HPDE6-E6E7 (cell line): ENCODE results near the gene RNF223.
"Not testable (repeated sequence)": the region's sequence is repeated elsewhere in the genome, so short reads cannot be mapped to it uniquely, and the experiment has no call there.

Experiments used
- DNase-seq: peaks from one replicate; pipeline ENCODE4 v3.0.0; 2011; ENCODE audit warnings: missing footprints; ENCODE audit errors: extremely low spot score

The RNF223 gene

DNA sequence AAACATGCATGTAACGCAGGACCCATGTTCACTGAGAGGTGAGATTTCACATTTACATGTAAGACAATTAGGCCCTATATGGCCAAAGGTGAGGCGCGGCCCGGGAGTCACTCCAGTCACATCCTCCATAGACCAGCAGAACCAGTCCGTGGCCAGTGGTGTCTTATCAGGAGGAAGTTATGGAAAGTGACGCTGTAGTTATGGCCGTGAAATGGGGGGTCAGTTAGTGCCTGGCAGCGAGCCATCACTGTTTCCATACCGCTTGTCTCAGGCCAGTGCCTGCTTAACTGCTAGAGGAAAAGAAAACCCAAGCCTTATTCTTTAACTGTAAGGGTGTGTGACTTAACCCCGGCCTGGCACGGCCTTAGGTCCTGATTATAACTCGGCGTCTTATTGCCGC, 35.6 kb upstream of the RNF223 start:
- no peak for DNase-seq

DNA sequence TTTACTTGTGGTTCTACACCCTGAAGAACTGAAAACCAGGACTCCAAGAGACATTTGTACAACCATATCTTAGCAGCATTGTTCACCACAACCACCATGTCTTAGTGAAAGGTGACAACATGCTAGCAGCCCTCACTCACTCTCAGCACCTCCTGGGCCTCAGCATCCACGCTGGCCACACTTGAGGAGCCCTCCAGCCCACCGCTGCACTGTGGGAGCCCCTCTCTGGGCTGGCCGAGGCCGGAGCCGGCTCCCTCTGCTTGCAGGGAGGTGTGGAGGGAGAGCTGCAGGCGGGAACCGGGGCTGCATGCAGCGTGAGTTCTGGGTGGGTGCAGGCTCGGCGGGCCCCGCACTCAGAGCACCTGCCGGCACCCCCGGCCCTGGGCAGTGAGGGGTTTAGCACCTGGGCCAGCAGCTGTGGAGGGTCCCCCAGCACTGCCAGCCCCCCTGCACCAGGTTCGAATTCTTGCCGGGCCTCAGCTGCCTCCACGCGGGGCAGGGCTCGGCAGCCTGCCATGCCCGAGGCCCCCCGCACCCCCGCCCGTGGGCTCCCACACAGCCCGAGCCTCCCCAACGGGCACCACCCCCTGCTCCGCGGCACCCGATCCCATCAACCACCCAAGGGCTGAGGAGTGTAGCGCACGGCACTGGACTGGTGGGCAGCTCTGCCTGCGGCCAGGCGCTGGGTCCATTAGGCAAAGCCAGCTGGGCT, 32.6 kb upstream of the RNF223 start:
- DNase-seq, result no peak

DNA sequence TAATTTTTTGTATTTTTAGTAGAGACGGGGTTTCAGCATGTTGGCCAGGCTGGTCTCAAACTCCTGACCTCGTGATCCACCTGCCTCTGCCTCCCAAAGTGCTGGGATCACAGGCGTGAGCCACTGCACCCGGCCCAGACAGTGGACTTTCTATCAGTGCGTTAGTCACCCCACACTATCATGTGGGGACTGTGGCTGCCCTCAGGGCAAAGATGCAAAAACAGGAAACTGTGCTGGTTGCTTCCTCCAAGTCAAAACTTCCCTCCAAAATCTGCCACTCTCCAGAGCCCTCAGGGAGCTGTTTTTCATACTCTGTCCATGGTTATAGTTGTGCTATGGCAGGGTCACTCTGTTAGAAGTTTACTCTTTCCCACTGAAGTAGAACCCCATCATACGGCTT, 30.0 kb upstream of the RNF223 start:
- DNase-seq, result not testable (repeated sequence)

DNA sequence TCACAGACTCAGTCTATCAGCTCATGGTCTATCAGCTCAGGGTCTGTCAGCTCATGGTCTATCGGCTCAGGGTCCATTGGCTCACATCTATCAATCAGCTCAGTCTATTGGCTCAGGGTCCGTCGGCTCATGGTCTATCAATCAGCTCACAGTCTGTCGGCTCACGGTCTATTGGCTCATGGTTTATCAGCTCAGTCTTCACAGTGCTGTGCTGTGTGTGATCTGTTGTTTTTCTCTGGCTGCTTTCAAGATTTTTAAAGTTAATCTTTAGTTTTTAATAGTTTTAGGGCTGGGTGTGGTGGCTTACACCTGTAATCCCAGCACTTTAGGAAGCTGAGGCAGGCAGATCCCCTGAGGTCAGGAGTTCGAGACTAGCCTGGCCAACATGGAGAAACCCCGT, 27.4 kb upstream of the RNF223 start:
- no peak for DNase-seq

DNA sequence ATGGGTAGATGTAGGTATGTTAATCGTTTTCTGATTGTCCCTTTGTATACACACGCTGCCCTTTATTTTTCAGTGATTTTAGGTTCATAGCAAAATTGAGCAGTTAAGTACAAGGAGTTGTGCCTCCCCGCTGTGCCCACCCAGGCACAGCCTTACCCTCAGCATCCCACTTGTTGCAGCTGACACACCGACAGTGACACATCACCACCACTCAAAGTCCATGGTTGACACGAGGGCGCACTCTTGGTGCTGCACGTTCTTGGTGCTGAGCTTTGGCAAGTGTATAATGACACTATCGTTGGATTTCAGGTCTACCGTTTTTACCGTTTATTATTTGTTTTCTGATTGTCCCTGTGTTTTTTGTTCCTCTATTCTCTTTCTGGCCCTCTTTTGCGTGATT, 26.2 kb upstream of the RNF223 start:
- DNase-seq, result no peak

DNA sequence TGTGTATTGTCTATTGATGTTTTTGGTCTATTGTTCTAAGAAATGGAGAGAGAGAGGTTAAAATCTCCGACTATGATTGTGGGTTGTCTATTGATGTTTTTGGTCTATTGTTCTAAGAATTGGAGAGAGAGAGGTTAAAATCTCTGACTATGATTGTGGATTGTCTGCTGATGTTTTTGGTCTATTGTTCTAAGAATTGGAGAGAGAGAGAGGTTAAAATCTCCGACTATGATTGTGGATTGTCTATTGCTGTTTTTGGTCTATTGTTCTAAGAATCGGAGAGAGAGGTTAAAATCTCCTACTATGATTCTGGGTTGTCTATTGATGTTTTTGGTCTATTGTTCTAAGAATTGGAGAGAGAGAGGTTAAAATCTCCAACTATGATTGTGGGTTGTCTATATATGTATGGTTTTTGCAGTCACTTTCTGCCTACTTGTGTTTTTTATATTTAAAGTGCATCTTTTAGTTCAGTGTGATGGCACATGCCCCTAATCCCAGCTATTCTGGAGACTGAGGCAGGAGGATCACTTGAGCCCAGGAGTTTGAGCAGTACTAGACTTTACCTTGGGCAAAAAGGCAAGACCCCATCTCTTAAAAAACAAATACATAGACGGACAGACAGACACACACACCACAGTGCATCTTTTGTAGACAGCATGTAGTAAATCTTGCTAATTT, 25.5 kb upstream of the RNF223 start:
- DNase-seq, result no peak

DNA sequence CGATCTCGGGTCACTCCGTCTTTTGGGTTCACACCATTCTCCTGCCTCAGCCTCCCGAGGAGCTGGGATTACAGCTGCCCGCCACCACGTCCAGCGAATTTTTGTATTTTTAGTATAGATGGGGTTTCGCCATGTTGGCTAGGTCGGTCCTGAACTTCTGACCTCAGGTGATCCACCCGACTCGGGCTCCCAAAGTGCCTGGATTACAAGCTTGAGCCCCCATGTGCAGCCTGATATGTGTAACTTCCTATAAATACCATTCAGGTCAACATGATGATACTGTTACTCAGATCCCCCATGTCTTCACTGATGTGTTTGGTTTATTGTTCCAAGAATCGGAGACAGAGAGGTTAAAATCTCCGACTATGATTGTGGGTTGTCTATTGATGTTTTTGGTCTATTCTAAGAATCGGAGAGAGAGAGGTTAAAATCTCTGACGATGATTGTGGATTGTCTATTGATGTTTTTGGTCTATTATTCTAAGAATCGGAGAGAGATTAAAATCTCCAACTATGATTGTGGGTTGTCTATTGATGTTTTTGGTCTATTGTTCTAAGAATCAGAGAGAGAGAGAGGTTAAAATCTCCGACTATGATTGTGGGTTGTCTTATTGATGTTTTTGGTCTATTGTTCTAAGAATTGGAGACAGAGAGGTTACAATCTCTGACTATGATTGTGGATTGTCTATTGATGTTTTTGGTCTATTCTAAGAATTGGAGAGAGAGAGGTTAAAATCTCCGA, 24.7 kb upstream of the RNF223 start:
- no peak for DNase-seq

DNA sequence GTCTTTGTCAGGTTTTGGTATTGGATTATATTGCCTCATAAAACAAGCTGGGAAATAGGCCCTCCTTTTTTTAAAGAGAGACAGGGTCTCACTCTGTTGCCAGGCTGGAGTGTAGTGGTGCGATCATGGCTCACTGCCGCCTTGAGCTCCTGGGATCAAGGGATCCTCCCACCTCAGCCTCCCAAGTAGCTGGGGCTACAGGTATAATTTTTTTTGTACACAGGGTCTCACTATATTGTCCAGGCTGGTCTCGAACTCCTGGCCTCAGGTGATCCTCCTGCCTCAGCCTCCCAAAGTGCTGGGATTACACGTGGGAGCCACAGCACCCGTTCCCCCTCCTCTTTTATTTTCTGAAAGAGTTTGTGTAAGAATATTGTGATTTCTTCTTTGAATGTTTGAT, 22.0 kb upstream of the RNF223 start:
- not testable (repeated sequence) for DNase-seq

DNA sequence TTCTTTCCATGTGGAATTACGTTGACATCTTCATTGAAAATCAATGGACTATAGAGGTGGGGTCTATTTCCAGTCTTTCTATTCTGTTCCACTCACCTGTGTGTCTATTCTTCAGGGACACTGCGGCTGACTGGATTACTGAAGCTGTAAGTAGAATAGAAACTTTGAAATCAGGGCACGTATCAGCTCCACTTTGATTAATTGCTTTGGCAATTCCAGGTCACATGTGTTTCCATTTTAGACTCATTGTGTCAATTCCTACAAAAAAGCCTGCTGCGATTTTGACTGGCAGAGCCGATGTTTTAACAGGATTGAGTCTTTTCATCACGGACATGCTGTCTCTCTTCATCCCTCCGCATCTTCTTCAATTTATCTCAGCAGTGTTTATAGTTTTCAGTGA, 20.9 kb upstream of the RNF223 start:
- no peak for DNase-seq

DNA sequence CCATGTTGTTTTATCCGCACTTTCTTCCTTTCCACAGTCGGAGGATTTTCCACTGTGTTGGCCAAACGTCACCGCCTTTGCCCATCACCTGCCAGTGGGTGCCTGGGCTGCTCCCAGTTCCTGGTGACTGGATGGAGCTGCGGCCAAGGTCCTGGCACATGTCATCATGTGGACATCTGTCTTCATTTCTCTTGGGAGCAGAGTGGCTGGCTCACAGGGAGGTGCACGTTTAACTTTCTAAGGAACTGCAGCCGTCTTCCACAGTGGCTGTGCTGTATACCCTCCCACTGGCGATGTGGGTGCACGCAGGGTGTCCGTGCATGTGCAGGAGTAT, 19.5 kb upstream of the RNF223 start:
- no peak for DNase-seq

DNA sequence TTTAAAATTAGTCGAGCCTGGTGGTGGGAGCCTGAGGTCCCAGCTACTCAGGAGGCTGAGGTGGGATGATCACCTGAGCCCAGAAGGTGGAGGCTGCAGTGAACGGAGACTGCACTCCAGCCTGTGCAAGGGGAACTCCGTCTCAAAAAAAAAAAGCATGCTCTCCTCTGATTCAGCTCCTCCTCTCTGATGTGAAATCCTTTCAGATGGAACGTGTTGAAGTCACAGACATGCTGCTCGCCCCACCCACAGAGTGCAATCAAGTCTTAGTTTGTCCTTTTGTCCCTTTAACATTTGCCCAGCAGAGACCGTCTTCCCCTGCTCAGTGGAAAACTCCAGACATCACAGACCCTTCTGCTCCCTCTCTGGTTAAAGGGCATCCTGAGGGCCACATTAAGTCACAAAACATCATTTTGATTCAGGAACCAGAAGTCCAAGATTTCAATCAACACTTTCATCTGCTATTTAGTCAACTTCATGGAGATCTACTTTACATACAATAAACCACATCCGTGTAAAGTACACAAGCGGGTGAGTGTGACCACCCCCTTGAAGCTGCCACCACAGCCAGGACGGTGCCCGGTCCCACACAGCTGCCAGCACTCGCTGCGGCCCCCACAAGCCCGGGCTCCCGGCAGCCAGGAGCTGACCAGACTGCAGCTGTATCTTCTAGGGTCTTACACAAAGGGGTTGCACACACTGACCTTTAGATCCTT, 18.9 kb upstream of the RNF223 start:
- DNase-seq, result no peak

DNA sequence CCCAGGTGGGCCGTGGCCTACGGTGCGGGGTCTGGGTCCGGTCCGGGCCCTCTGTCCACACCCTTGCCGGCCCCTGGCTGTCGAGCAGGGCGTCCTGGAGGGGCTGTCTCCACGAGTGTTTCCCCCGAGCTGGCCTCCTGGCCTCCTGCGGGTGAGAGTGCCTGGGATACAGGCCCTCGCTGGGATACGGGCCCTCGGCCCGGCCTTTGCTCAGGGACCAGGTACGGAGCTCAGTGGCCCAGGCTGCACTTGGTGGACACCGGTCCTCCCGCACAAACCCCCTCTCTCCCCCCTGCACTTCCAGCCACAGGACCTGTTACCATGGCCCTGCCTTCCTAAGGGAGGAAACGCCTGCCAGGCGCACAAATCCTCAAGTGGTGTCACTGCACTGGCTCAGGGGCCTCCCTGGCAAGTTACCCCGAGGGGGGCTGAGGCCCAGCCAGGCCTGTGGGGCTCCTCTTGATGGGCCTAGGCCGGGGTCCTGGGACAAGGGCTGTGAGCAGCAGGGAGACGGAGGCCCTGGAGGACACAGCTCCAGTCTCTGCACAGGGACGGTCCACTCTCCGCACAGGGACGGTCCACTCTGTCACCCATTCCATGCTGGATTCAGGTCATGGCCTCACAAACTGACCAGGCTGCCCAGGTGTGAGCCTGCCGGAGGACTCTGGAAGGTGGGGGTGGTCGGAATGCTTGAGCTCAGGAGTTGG, 18.2 kb upstream of the RNF223 start:
- no peak for DNase-seq

DNA sequence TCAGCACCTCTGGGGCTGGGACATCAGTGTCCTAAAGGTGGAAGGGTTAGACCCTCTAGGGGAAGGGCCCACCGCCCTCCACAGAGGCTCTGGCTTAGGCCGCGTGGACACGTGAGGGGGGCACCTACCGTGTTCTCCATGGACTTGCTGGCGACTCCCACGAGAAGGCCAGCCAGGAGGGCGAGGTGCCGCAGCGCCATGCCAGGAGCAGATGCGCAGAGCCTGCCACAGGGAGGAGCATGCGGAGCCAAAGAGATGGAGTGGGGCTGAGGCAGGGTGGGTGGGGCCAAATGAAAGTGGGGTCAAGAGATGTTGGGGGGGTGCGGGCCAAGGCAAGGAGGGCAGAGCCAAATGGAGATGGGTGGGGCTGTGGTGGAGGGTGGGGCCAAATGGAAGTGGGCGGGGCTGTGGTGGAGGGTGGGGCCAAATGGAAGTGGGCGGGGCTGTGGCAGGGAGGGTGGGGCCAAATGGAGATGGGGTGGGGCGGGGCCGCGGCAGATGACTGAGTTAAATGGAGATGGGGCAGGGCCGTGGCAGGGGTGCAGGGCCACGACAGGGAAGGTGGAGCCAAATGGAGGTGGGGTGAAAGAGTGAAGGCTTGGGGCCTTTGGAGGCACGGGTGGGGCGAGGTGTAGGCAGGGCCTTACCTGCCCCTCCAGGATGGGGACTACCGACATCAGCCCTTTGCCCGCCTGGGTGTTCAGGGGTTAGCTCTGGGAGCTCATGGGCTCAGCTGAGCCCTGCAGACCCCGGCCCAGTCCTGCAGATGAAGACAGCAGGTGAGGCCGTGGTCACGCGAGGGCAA, 17.4 kb upstream of the RNF223 start:
- DNase-seq, result no peak

DNA sequence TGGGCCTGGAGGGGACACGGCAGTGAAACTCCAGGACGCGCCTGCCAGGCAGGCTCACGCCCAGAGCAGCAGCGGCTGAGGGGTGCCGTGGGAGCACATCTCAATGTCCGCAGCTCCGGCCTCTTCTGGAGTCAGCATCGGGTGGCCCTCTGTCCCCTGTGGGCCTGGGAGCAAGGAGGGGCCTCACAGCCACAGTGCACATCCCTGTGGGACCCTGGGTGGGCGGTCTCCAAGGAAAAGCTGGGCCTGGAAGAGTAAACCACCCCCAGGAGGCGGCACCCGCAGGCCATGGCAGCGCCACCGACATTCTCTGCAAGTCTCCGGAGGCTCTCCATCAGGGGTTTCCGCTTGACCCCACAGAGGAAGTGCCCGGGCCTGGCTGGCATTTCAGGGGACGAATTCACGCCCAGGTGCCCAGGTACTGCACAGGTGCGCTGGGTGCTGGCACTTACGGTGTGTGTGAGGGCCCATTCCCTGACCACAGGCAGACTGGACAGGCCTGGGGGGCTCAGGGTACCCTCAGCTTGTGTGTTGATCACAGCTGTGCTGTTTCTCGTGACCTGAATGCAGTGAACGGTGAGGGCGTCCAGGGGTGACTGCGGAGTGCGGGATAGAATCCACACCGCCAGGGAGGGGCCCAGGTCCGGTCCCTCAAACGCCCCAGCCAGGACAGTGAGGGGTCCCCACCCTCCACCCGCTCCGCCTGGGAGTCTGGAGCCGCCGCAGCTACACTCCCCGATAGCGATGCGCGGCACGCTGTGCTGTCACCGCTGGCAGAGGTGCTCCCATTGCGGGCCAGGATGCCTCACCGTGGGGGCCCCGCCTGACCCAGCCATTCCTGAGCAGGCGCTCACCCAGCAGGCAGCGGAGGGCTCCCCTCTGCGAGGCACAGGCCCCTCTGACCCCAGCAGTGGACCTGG, 16.6 kb upstream of the RNF223 start:
- DNase-seq, result no peak

DNA sequence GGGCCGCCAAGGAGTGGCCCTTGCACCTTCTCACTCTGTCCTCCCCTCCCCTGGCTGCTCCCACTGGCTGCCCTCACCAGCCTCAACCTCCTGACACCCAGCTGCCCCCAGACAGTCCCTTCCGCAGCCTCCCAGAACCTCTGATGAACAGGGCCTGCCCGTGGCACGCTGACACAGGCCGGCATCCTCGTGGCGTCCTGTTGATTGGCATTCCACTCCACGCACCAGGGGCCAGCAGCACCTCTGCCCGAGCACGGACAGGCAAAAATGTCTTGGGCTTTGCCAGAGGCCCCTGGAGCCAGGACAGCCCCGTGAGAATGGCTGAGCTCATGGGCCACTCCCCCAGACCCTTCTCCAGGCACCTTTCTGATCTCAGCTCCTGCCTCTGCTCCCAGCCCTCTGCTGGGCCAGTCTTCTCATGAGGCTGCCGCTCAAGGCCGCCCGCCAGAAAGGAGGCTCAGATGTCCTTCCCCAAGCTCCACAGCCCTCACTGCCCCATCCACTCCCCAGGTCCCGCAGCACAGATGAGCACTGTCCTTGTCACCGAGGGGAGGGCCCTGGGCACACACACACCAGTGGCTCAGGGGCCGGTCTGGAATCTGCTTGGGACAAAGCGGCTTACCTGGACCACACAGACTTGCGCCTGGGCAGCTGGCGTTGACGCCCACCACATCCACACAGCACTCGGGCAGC, 15.8 kb upstream of the RNF223 start:
- DNase-seq, result no peak

DNA sequence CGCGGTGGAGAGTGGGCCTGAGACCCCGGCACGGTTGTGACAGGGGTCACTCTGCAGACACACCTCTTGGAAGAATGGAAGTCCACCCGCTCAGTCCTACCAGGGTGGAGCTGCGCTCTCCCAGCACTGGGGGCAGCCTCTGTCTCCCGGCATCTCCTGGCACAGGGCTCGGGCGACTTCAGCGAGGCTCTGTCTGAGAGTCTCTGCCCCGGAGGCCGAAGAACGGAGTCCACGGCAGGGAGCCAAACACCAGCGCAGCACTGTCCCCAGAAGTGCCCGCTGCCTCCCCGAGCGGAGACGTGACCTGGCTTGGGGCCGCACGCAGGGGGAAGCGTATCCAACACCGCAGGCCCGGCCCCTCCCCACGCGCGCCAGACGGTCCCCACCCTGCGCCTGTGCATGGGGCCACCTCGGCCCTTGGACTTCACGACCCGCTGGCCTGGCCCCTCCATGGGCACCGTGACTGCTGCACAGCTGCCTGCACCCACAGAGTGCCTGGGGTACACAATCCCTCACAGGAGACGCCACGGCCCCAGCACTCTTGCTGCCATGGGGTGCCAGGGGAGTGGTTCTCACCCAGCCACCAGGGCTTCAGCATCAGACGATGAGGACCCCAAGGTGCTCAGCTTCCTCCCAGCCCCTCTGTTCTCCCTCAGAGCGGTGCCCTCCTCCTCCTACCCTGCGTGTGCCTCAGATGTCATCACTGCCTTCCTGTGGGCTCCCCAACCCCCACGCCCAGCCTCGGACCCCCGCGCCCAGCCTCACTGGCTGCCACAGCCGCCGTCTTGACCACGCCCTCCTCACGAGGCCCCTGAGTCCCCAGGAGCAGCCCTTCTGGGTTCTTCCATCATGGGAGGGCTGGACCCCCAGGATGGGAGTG, 14.9 kb upstream of the RNF223 start:
- no peak for DNase-seq

DNA sequence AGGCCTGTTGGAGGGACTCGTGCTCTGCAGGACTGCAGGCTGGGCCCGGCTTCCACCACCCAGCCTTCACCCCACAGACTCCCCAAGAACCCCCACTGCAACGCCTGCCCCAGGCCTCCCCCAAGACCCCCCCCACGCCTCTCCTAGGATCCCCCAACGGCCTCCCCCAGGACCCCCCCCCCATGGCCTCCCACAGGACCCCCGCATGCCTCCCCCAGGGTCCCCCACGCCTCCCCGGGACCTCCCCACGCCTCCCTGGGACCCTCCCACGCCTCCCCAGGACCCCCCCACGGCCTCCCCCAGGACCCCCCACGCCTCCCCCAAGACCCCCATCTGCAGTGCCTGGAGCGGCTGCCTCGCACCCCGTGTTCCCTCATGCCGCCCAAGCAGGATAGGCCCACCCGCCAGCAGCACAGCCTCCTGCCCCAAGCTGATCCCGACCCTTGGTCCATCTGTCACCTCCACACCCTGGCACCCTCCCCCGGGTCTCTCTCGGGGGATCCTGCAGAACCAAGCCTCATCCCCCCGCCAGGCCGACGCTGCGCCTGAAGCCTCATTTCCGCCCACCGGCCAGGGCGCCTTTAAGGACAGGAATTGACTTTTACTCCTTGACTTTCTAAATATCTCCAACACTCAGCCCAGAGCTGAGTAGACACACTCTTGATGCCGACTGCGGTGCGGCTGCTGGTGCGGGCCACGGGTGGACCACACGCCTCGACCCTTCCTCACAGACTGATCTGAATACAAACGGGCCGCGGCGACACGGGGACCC, 14.1 kb upstream of the RNF223 start:
- DNase-seq, result no peak
